Right renal cortex interstitium (tissue), 3 donors: ENCODE data around the gene MAP3K20. TPM values are rescaled to one million over a fixed set of nuclear protein-coding genes. Genes with fewer than 3 reads are reported as not detected.

Experiments used
- DNase-seq, 3 donors: peaks; one replicate each; pipeline ENCODE4 v3.0.0-alpha.2; 2013; ENCODE audit warnings: low read depth in 3 of 3, low spot score in 2 of 3
- polyA plus RNA-seq, 3 donors: library from polyadenylated mRNA; unstranded; fragments of 120-200 nt; gene quantifications; one replicate each; pipeline ENCODE4 v1.2.1, GENCODE V29; 2013; ENCODE audit not compliant: insufficient read length in 3 of 3

MAP3K20 gene
- polyA plus RNA-seq, 3 donors: 28.1 to 30.0 (median 28.3) TPM

DNA sequence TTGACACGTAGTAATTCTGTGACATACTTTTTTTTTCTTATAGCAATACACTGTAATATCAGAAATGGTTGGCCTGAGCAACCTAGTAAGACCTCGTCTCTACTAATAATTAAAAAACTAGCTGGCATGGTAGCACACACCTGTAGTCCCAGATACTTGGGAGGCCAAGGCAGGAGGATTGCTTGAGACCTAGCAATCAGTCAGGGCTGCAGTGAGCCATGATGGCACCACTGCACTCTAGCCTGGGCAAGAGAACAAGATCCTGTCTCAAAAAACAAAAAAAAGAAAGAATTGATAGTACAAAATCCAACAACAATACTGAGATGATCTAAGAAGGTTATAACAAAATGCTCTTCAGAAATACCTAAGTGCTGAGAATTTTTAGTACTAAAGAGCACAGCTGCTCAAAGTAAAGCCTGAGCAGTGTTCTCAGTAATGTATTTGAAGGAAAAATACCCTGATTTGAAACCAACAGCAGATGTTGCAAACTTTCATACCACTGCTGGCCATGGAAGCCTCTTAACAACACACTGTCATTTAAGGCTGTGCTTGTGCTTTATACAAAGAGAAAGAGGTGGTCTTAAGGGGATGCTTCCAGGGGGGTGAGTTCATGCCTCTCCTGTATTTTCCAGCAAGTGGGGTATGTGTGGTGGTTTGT lies 146.4 kb downstream of the MAP3K20 start:
- DNase-seq: no peak

DNA sequence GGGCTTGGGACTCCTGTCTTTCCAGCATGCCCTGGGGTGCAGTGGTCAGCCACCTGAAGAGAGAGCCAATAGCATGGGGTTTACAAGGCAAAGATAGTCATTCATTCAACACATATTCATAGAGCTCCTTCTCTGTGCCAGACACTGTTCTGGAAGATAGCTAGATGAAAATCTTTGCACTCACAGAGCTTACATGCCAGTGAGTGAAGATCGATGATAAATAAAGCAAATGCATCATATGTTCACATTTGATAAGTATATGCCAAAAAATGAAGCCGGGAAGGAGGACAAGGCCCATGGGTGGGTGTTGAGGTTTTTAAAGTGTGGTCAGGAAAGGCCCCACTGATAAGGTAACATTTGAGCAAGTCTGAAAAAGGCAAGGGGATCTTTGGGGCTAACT lies 148.2 kb downstream of the MAP3K20 start:
- DNase-seq: no peak

DNA sequence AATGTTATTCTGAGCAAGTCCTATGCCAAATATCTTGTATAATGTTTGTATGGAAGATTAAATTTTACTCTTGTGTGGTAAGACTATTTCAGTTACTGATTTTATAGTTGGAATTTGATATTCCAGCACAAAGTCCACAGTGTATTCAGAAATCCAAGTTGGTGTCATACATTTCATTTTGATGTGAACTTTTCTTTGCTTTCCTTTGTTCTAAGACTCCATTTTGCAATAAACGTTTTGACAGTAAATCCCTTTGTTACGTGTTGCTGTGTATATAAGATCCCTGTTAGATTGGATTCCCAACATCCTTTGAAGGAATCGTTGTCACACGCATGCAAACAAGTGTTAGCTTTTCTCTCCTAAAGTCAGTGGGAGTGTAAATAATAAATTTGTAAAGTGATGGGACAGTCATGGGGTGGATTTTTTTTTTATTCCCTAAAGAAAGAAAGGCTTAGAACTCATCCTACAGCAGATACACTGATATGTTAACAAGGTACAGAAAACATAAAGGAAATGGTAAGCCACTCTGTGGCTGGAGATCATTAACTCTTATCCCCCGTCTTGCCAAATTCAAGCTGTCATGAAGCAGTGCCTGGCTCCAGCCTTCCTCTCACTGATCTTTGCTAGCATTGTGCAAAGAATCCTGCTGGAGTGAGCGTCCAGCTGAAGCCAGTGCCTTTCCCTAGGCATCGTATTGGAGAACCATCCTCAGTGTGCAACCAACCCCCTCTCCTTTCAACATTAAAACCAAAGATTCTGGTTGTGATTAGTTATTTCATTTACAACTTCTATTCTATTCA lies 151.5 kb downstream of the MAP3K20 start:
- no peak for DNase-seq

DNA sequence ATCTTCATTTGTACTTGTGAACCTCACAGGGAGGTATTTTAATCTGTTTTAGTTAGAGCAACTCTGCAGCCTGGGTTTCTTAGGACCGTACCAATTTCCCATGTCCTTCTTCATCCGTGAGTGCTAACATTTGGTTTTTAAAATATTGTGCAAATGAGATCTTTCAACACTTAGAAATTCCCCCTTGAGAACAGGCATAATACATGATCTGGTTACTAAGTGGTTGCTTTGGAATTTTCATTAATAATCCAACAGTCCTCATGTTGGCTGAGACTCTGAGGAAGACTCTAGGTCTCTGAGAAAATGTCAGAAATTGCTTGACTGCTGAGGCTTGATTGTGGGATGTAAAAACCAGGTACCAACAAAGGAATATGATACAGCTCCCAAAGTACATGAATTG lies 153.4 kb downstream of the MAP3K20 start:
- no peak for DNase-seq

DNA sequence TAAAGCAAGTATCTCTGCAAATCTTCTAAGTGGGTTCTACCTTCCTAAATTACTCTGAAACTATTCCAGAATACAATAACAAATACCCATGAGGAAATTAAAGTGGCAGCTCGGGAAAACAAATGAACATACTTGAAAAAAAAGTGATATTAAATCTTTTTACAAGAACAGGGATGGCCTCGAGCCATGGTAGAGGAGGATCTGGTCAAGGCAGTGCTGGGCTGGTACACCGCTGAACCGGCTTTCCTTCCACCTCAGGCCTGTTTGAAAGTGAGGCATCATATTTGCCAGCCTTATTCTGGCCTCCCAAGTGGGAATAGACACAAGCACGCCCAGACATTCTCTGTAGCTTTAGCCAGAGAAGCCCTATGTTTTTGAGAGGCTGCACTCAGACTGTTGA lies 154.5 kb downstream of the MAP3K20 start:
- DNase-seq: no peak

DNA sequence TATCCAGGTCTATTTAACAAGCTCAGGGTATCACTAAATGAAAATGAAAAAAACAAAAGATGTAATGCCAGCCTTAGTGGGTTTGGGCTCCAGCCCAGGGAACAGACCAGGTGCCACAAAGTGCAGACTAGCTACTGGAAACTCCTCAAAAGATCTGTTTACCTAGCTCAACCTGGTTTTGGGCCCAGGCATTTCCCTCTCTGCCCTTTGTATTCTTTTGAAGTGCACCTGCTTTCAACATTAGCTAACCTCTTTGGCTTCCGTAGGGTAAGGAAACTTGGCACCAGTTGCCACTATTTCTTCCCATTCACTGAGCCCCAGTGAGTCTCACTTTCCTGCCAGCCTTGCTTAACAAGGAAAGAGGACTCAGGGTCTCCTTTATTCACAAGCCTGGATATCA lies 155.4 kb downstream of the MAP3K20 start:
- no peak for DNase-seq

DNA sequence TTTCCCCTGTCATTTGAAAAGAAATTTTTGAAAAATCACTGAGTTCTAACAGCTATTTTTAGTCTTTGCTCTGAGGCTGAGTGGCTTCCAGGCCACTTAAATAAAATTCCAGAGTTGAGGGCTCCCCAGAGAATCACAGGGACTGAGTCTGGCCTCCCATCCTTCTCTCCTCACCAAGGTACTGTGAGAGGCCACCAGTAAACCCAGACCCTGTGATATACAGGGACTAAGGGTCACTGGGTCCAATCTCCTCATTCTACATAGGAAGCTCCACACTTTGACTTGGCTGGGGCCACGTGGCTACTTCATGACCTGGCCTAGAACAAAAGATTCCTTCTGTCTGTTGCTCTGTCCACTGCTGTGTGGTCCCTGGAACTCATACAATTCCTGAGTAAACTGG lies 155.8 kb downstream of the MAP3K20 start:
- DNase-seq: no peak

DNA sequence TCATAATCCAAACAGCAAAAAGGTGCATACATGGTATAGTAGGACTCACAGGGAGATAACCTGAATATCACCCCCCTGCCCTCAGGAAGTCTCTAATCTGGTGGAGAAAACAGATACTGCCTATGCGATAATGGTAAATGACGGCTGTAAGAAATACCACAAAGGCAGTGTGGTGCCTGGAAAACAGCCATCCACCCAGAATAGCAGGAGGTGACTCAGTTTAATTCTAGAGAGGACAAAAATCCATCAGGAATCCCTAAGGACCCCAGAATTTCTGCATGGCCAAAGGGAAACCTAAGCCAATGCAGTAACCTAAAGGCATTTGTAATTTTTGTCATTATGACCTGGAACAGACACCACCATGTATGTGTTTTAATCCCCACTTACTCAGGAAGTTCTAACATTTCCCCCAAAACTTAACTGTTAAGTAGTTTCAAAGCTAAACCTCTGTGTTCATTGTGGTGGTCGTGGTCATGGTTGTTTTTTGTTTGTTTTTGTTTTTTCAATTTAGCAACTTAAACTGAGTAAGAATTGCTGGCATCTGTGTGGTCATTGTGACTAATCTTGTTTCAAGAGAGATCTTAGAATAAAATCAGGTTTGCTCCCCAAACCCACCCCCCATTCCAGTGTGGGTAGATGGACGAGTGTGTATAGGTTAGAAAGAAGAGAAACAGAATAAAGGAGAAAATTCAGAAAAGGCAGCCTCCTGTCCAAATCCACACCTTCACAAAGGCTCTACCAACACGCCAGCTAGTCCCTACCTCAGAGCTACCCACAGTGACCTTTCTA lies 157.5 kb downstream of the MAP3K20 start:
- DNase-seq: no peak

DNA sequence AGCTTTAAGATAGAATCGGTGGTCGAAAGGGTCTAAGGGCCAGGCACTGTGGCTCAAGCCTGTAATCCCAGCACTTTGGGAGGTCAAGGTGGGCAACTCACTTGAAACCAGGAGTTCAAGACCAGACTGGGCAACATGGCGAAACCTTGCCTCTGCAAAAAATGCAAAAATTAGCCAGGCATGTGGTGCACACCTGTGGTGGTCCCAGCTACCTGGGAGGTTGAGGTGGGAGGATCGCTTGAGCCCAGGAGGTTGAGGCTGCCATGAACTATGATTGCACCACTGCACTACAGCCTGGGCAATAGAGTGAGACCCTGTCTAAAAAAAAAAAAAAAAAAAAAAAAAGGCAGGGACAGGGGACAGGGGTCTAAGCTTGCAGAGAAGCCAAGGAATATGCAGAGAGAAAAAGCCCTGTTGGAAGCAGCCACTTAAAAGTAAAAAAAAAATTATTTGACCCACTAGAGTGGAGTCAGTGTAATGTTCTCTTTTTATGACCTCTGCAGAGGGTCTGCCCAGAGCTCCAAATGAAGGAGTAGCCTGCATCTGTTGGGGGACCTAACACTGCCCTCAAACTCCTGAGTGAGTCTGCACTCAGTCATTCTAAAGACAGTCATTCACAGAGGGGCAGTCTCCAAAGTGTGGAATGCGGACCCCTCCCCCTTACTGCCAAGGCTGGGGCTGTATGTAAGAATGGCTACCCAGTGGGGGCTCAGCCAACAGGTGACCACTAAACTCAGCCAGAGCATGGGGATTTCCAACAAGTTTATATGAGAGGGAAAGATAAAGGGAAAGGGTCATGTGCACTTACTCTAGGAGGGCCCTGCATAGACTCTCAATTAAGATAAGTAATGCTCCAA lies 160.5 kb downstream of the MAP3K20 start:
- no peak for DNase-seq

DNA sequence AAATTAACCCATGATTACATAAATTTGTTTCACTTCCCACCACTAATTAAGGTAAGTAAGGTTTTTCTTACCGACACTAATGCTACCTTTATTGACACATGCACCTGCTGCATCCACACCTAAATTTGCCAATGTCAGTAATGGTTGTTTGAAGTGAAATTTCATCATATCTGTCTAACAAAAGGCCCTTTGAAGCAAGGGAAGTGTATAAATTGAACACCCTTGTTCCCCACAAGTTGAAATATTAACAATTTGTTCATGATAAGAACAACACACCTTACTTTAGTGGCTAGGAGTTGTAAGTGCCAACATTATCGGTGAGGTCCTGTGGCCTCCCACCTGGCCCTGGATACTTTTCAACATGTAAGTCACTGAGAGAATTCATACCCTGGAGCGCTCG lies 162.7 kb downstream of the MAP3K20 start:
- DNase-seq: no peak

DNA sequence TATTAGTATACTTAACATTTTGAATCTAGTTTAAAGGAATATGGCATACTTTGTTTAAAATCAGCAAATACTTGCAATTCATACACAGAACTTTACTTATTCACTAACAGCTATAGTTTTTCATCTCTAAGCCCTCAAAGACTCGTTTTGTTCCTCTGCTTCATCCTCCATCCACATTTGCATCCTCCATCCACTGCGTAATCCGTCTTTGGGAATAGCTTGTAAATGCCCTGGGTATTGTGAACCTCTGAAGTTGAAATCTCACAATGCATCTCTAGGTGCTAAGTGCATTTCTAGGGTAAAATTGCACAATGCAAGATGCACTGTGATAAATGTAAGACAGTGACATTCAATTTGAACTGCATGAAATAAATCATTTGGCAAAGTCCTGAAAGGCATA lies 163.2 kb downstream of the MAP3K20 start:
- no peak for DNase-seq

DNA sequence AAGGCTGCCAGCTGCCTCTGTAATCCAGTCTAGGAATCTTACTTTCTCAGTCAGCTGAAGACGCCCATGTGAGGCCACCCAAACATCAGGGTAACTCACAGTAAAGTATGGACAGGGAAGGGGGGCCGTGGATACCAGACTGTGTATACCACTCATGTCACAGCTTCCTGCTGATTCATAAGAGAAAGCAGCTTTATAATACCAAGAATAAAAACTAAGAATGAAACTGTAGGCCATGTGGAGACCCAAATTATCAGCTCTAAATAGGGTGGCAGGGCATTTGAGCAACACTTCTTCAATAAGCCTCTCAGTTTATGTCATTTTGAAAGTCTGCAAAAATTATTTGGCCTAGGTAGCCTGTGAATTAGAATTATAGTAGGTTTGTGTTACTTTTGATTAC lies 164.0 kb downstream of the MAP3K20 start:
- no peak for DNase-seq

DNA sequence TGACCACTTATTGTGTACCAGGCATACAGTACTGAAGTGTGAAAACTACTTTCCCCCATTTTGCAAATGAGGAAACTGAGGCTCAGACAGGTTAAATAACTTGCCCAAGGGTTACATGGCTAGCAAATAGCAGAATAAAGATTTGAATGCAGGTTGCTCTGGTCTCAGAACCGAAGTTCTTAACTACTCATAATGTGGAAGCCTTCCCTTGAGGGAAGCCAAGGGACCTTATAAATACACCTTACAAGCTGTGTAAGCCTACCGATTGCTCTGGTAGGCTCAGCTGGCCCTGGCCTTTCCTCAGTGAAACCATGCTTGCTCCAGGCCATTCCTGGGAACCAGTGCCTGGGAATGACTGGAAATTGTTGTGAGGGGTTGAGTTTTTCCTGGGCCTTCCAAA lies 164.4 kb downstream of the MAP3K20 start:
- DNase-seq: no peak

DNA sequence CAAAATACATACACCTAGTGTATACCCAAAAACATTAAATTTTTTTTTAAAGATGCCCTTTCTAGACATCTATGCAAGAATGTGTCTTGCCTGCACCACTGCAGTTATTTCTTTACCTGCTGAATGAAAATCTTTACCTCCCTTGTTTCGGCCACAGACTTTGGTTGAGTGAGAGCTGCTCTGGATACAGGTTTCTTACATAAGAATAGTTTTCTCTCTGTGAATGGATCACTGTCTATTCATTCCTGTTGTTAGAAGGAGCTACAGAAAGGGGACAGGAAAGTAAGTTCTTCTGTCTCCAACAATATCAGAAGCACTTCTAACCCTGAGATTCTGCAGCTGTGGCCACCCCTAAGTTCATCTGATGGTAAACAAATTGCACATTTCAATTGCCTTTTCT lies 166.0 kb downstream of the MAP3K20 start:
- no peak for DNase-seq

DNA sequence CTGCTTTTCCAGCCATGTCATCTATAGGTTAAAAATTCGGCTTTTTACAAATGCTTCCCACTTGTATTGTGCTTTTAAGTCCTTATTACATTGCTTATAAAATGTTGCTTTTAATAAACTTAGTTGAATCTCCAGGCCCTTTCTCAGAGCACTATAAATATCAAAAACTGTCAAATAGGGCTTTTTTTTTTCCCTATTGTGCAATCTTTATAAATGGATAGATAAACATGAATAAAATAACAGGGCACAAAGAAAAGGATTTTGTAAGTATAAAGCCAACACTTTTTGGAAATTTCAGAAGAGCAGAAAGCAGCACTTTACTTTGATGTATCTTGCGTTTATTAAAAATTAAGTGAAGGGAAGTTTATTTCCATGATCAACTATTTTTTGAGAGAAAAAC lies 171.5 kb downstream of the MAP3K20 start:
- no peak for DNase-seq

DNA sequence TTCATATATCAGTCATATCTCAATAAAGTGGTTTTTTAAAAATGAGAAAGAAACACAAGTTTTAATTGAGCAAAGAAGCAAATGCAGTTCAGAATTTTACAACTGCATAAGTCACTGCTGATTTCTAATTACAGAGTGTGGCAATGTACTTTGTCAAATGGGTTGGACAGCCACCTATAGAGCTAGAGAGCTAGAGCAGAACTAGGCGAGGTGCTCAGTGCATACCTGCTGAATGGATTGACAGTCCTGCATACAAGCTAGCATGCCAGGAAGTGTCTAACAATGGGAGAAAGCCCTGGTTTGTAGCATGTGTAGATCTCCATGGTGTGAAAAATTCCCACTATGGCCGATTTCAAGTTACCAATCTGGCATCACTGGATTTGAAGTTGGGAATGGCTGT lies 172.7 kb downstream of the MAP3K20 start:
- no peak for DNase-seq

DNA sequence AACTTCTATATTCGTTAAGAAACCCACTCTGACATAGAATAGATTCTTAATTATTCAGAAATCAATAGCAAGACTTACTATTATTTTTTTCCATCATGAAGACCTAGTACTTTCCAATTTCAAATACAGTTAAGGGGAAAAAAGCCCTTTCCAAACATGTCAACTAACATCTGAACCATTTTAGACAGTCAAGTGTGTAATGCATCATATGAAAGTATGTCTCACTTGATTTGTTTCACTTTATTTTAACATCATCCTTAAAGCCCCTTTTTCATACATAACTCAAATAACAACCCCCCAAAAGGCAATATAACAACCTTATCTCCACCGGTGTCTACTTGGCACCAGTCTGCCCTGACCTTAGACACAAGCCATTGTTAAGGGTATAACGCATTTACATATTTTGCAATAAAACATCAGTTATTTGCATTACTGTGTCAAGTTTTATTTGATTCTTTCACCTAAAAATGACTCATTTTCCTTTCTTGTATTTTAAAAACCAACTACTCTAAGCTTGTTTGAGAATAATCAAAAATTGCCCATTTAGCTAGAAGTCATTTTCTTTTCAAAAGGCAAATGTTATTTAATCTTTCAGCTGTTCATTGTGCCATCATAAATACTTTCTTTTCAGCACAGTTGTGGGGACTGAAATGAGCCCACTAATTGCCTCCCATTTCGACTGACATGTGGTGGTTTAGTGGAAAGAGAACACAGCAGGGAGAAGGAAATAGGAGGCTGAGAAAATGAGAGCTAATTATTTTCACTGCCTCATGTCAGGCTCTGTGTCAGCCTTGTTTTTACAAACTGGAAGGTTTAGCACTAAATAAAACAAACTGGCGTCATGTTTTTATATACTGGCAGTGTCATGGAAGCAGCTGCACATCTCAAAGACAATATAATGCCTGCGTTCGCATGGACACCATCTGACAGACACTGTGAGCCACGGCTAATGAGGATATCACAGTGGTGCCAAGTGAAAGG lies 174.3 kb downstream of the MAP3K20 start:
- no peak for DNase-seq

DNA sequence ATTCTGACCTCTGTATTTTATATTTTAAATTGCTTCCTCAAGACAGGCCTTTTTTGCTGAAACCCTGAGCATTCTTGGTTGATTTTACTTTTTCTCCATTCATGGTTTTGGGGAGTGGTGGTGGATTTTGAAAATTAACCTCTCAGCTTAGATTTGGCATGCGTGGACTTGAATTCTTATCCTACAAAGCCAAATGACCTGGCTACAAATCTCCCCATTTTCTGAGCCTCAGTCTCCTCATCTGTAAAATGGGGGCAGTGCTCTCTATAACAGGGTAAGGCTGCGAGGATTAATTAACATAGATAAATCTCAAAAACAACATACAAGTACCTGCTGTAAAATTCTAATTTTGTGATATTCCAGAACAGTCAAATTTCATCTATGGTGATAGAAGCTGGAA lies 175.6 kb downstream of the MAP3K20 start:
- DNase-seq: no peak

DNA sequence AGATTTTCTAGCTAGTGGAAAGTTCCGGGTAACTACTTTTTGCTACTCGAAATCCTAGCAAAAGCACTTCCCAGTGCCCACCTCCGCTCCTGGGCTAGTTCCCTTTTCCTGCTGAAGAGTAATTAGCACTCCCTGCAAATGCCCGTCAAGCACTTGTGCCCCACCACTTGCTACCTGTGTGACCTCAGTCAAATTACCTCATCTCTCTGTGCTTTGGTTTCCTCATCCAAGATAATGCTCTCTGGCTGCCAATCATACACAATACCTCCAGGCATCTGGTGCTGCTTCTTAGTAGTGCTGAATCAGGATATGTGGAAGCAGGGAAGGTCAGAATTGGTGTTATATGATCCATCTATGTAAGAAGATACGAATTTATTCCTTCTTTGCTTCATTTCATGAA lies 176.9 kb downstream of the MAP3K20 start:
- no peak for DNase-seq

DNA sequence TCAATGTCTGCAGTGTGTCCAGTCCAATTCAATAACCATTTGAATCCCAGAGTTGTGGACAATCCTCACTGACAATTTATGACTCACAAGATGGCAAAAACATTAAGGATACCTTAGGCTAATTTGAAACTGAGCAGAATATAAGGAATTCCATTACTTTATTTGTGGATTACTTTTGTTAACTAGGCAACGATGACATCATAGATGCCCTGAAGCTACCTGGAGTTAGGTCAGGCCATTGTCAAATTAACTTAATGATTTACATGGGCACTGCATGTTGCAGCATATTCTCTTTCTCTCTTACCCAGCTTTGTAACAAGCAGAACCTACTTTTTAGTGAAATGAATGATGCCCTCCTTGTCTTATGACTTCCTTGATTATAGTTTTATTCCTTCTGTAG lies 179.0 kb downstream of the MAP3K20 start:
- no peak for DNase-seq
